ENCODE data around the gene PDE4D.

The PDE4D gene

DNA sequence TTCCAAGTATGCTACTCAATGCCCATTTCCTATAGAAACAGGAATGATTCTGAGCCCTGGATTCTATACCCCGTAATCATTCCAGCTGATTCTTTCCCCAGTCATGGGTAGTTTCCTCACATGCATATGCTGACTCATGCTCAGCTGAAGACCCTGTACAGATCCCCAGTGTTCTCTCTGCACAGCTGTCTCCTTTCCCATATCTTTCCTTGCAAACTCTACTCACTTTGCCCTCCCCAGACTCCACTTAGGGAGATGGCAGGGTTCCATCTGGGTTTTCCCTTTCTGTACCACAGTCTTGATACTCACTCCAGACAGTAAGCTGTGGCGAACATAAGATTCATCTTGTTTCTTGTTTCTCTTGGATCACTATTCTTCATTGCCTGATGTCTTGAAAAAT, 953.1 kb downstream of the PDE4D start:
- in situ Hi-C loops (cut with MboI; ENCODE audit: low sequenced_read_pairs) = no loop called here
- no peak for DNase-seq (ENCODE audit: low spot score in 2 of 2)
- H3K4me3 ChIP-seq = no peak overlapping the region
- no peaks in the 10 kb centered on the region for H3K27me3 ChIP-seq (ENCODE audit: low read depth)
- no peaks in the 10 kb centered on the region for H3K9me3 ChIP-seq
- no peaks in the 10 kb centered on the region for H3K4me1 ChIP-seq
- no peaks in the 10 kb centered on the region for H3K36me3 ChIP-seq (replicated peaks)

DNA sequence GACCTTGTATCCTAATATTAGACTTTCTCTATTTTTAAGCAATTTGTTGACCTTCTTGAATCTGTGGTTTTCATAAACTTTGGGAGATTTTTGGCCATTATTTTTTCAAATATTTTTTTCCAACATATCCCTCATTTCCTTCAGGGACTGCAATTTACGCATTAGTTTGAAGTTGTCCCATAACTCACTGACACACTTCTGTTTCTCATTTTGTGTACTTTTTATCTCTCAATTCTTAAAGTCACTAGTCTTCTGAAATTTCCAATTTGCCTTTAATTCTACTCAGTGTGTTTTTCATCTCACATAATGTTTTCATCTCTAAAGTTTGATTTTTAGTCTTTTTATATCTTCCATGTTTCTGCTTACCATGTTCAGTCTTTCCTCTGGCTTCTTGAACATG, 953.9 kb downstream of the PDE4D start:
- no peak for DNase-seq (ENCODE audit: low spot score in 2 of 2)
- in situ Hi-C loops (cut with MboI; ENCODE audit: low sequenced_read_pairs) = no loop called here
- Histone ChIP-seq H3K36me3 (replicated peaks) (no peaks in the 10 kb centered on the region), H3K9me3 (no peaks in the 10 kb centered on the region), H3K27me3 (ENCODE audit: low read depth) (no peaks in the 10 kb centered on the region), H3K4me3 (no peak overlapping the region), H3K4me1 (peaks cover under 1% of the 10 kb centered on the region)

DNA sequence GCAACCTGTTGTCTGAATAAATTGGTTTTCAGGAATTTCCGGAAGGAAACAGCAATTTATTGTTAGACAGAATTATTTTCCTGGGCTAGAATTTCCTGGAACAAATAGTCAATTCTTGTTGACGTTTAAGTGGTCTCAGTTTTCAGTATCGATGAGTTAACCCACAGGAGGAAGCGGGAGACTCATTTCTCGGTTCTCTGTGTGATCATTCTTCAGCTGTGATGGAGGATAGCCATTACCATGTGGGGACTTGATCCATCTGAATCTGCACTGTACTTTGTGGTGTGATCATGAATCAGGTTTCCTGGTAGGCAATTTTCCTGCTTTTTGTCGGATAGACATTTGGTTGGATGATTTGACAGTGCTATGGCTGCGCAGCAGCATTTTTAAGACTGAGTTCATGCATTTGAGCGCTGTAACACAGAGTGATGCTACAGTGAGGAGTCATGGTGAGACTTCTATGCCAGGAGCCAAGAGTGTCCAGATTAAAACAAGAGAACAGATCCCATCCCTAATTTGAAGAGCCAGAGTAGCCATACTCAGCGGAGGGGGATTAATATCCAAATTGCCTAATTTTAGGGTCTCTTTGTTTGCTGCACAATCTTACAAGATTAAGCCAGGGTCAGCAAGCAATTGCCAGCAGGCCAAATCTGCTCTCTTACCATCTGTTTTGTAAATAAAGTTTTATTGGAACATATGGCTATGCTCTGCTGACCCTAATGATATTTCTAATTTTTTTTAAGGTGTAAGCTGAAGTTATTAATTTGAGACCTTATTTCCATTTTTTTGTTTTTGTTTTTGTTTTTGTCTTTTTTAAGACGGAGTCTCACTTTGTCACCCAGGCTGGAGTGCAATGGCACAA, 954.7 kb downstream of the PDE4D start:
- in situ Hi-C loops (cut with MboI; ENCODE audit: low sequenced_read_pairs) = no loop called here
- no peaks in the 10 kb centered on the region for H3K36me3 ChIP-seq (replicated peaks)
- no peaks in the 10 kb centered on the region for H3K27me3 ChIP-seq (ENCODE audit: low read depth)
- H3K9me3 ChIP-seq = no peaks in the 10 kb centered on the region
- no peak for DNase-seq (ENCODE audit: low spot score in 2 of 2)
- H3K4me1 ChIP-seq = peaks cover 5% of the 10 kb centered on the region
- H3K4me3 ChIP-seq = no peak overlapping the region

DNA sequence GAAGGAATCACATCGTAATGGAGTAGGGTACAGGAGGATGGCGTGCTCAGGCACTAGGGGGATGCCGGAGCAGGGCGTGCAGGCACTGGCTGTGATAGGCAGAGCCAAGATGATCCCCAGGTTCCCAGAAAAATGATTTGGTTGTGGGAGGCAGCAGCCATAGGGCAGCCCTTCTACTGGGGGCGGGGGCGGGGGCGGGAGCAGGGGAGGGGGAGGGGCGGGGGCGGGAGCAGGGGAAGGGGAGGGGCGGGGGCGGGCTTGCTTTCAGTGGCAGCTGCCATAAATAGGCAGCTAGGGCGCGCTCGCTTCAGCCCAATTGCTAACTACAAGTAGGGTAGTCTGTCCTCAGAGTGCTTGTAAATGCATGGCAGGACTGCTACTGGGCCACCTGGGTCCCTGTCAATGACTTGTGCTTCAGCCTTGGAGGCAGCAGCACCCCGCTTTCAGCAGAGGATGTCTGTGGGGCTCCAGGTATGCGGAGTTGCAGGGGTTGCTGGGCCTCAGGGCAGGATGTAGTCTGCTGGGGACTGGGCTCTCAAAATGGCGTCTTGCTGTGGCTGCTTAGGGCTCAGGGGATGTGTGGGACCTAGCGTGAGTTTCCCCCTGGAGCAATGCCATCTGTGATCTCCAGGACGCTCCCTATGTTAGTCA, 956.4 kb downstream of the PDE4D start:
- in situ Hi-C loops (cut with MboI; ENCODE audit: low sequenced_read_pairs) = no loop called here
- Histone ChIP-seq H3K27me3 (ENCODE audit: low read depth) (no peaks in the 10 kb centered on the region), H3K4me1 (peaks cover 5% of the 10 kb centered on the region), H3K9me3 (no peaks in the 10 kb centered on the region), H3K4me3 (no peak overlapping the region), H3K36me3 (replicated peaks) (no peaks in the 10 kb centered on the region)
- DNase-seq (ENCODE audit: low spot score in 2 of 2) = no peak

DNA sequence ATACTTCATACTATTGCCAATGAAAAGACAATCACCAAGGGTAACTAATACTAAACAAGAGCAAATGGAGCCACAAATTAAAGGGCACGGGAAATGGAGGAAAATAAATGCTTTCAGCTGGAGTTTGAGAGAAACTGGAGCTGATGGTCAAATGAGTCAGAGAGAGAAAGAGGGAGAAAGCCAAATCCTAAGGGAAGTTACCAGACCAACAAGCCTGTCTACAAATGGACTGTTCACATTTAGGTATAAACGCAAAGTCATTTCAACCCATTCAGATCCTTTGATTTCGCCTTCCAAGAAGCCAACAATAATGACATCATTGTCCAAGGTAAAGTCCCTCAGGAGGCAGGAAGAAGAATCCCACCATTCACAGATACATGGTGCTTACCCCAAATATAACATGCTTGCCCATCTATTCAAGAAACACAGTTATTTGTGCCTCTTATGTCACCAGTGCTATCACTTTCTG, 958.9 kb downstream of the PDE4D start:
- H3K36me3 ChIP-seq (replicated peaks) = no peaks in the 10 kb centered on the region

DNA sequence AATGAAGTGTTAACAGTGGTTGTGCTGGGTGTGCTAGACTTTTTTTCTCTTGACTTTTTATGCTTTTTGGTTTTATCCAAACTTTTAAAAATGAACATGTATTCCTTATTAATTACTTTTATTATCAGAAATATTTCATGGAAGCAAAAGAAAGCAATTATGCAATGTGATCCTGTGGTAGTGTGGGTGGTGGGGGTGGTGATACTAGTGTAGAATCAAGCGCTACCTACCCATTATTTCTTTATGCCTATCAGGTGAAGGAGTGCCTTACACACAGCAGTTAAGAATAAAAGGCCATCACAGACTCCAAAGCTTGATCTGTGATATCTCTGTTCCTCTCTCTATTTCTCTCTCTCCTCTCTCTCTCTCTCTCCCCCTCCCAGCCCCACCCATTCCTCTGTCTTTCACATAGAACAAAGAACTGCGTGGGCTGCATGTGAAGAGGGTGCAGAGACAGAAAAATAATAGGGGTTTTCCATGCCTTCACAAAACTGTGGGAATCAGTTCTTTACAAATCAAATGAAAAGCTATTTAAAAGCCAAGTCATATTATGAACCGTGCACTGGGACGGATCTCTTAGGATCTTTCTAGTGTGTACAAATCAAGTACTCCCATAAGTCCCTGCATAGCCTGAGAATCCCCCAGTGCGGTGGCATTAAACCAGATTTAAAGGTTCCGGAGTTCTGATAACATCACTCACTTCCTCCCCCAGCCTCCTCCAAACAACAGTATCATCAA, 959.5 kb downstream of the PDE4D start:
- in situ Hi-C loops (cut with MboI; ENCODE audit: low sequenced_read_pairs) = no loop called here
- H3K4me1 ChIP-seq = peaks cover 5% of the 10 kb centered on the region
- DNase-seq (ENCODE audit: low spot score in 2 of 2) = no peak
- H3K27me3 ChIP-seq (ENCODE audit: low read depth) = no peaks in the 10 kb centered on the region
- H3K4me3 ChIP-seq = no peak overlapping the region
- no peaks in the 10 kb centered on the region for H3K9me3 ChIP-seq
- H3K36me3 ChIP-seq (replicated peaks) = no peaks in the 10 kb centered on the region

More for the DNA sequence above, 958.9 kb downstream of the PDE4D start:
- H3K4me1 ChIP-seq = peaks cover 5% of the 10 kb centered on the region
- no peaks in the 10 kb centered on the region for H3K9me3 ChIP-seq
- no peaks in the 10 kb centered on the region for H3K27me3 ChIP-seq (ENCODE audit: low read depth)
- no peak overlapping the region for H3K4me3 ChIP-seq
- no peak for DNase-seq (ENCODE audit: low spot score in 2 of 2)
- in situ Hi-C loops (cut with MboI; ENCODE audit: low sequenced_read_pairs) = no loop called here

DNA sequence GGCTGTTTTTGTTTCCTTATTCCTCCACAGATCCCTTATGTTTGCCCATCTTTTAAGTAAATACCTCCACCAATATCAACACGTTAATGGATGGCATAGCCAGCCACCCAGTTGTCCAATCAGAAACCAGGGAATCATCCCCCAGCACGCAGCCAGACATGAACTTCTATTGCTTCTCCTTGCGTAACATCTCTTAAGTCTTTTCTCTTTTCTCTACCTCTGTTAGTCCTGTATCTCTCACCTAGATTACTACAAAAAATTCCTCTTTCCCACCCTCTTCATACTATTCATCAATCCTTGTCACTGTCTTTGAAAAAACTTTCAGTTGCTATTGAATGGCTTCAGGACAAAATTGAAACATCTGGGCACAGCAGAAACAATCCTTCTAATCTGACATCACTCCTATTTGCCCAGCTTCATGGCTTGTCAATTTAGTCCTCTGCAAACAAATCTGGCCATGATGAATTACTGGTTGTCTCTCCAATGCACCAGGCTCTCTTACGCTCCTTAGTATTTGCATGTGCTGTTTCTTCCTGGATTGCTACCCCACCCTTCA, 961.4 kb downstream of the PDE4D start:
- Histone ChIP-seq H3K36me3 (replicated peaks) (no peaks in the 10 kb centered on the region), H3K4me3 (no peak overlapping the region), H3K9me3 (no peaks in the 10 kb centered on the region), H3K27me3 (ENCODE audit: low read depth) (no peaks in the 10 kb centered on the region), H3K4me1 (peaks cover 5% of the 10 kb centered on the region)
- DNase-seq (ENCODE audit: low spot score in 2 of 2) = no peak
- in situ Hi-C loops (cut with MboI; ENCODE audit: low sequenced_read_pairs) = no loop called here

DNA sequence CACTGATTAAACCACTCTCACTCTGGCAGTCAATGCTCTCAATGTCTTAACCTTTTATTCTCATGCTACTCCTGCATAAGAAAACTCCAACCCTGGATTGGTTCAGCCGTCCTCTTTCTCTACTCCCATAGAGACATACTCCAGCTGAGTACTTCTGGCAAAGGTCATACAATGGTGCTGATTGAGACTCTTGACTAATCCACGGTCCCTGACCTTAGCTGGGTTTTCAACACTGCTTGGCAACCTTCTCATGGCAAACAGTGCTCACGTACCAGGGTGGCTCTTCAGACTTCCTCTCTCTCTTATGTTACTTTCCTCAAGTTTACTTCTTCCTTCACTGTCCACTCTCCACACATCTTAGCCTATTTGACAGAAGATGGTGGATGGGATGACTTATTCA, 963.0 kb downstream of the PDE4D start:
- in situ Hi-C loops (cut with MboI; ENCODE audit: low sequenced_read_pairs) = no loop called here

DNA sequence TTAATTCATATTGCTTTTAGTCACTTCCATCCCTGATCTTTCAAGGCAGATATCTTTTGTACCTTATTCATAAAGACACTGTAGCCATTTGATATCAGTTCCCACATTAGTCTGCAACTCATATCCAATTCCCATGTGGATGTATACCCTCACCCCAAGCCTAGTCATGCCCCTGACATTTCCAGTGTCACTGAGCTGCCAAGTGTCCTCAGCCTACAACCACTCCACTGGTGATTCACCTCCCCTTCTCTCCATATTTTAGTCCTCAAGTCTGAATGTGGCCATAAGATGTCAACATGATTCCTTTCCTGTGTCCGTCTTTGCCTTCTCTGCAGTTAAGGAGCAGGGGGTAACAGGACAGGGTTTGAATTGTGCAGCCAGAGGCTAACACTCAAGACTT, 963.8 kb downstream of the PDE4D start:
- in situ Hi-C loops (cut with MboI; ENCODE audit: low sequenced_read_pairs) = no loop called here
- no peak for DNase-seq (ENCODE audit: low spot score in 2 of 2)
- peaks cover 5% of the 10 kb centered on the region for H3K4me1 ChIP-seq
- no peak overlapping the region for H3K4me3 ChIP-seq
- no peaks in the 10 kb centered on the region for H3K36me3 ChIP-seq (replicated peaks)
- H3K9me3 ChIP-seq = no peaks in the 10 kb centered on the region
- H3K27me3 ChIP-seq (ENCODE audit: low read depth) = peaks cover 3% of the 10 kb centered on the region; the same call in 1 of the 2 replicates

More for the DNA sequence above, 963.0 kb downstream of the PDE4D start:
- Histone ChIP-seq H3K9me3 (no peaks in the 10 kb centered on the region), H3K27me3 (ENCODE audit: low read depth) (peaks cover 3% of the 10 kb centered on the region; the same call in 1 of the 2 replicates), H3K4me1 (peaks cover 5% of the 10 kb centered on the region), H3K36me3 (replicated peaks) (no peaks in the 10 kb centered on the region), H3K4me3 (no peak overlapping the region)
- no peak for DNase-seq (ENCODE audit: low spot score in 2 of 2)

DNA sequence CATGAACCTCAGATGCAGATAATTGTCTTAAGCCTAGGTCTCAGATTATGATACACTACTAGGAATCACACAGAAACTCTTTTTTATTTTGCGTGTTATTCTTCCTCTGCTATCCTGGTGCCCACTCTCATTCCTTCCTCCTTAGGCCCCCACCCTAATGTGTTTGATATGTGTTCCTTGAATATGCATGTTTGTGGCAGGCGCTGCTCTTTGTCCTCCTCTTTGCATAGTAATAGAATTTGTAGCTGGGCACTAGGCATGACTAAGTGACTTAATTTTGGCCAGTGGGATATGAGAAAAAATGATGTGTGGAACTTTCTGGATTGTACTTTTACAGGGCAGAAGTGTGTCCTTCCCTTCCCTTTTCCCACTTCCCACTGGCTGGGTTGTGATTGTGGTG, 965.6 kb downstream of the PDE4D start:
- no peak for DNase-seq (ENCODE audit: low spot score in 2 of 2)
- H3K36me3 ChIP-seq (replicated peaks) = no peaks in the 10 kb centered on the region
- in situ Hi-C loops (cut with MboI; ENCODE audit: low sequenced_read_pairs) = no loop called here
- no peaks in the 10 kb centered on the region for H3K9me3 ChIP-seq
- H3K4me1 ChIP-seq = no peaks in the 10 kb centered on the region
- no peak overlapping the region for H3K4me3 ChIP-seq
- peaks cover 3% of the 10 kb centered on the region; the same call in 1 of the 2 replicates for H3K27me3 ChIP-seq (ENCODE audit: low read depth)

DNA sequence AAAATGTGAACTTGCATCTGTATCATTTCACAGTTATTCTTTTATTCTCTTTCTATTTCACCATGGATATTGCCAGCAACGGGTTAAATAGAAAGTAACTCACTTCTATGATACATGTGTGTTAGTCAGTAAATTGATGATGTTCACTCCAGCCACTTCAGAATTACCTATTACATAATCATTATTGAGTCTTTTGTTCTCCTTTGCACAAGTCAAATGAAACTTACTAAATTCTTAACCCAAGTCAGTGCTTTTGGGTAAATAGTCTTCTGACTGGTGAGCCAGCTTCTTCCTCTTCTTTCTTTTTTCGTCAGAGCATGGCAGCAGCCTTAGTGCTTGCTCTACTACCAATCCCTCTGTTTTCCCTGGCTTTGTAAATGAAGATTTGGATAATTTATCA, 966.3 kb downstream of the PDE4D start:
- Histone ChIP-seq H3K4me3 (no peak overlapping the region), H3K36me3 (replicated peaks) (no peaks in the 10 kb centered on the region), H3K4me1 (no peaks in the 10 kb centered on the region), H3K9me3 (no peaks in the 10 kb centered on the region), H3K27me3 (ENCODE audit: low read depth) (peaks cover 3% of the 10 kb centered on the region; the same call in 1 of the 2 replicates)
- in situ Hi-C loops (cut with MboI; ENCODE audit: low sequenced_read_pairs) = no loop called here
- DNase-seq (ENCODE audit: low spot score in 2 of 2) = no peak

DNA sequence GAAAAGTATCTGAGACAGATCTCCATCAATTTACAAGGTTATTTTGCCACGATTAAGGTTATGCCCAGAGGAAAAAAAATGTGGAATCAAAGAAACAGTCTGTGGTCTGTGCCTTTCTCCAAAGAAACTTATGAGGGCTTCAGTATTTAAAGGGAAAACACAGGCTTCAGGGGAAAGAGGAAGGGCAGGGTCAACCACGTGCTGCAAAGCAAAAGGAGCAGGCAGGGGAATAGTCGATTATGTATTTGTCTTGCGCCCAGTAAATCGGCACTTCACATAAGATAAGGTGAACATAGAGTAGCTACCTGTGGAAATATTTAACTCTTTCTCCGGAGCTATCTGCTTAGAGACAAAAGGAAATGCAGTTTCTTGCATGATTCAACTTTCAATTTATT, 967.0 kb downstream of the PDE4D start:
- Histone ChIP-seq H3K9me3 (no peaks in the 10 kb centered on the region), H3K27me3 (ENCODE audit: low read depth) (peaks cover 3% of the 10 kb centered on the region; the same call in 1 of the 2 replicates), H3K36me3 (replicated peaks) (no peaks in the 10 kb centered on the region), H3K4me3 (no peak overlapping the region), H3K4me1 (no peaks in the 10 kb centered on the region)
- in situ Hi-C loops (cut with MboI; ENCODE audit: low sequenced_read_pairs) = no loop called here
- no peak for DNase-seq (ENCODE audit: low spot score in 2 of 2)

DNA sequence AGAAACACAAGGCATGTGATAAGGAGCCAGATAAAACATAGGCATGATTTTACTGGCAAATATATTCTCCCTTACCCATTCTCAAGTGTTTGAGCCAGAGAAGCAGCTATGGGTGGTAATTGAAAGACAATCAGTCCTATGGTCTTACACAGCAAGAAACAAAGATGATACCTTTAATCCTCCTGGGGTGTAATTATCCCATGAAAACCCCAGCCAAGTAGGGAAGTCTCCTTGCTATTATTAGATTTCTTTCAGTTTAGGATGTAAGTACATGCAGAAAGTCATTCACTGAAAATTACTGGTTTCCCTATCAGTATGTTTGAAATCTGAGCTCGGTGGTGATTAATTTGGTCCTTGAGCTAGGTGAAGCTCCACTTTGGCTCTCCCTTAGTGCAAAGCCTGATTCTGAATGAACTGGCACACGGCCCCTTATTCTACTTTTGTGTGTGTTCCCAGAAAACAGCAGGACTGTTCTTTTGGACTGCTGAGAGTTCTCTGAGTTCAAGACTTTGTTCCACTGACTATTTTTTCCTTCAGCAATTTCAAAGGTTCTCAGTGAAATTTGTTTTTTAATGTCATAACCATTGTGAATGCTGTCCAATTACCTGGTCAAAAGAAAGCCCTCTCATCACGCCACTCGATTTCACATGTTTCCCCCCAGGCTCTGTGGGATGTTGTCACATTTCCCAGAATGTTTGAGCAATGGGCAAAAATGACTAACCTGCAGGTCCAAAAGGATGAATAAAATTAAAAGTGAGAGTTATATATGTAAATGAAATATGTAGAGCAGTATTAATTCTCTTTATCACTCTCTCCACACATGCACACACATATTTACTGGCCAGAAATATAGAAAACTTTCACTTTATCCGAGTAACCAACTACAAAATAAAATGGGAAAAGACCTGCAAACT, 967.6 kb downstream of the PDE4D start:
- in situ Hi-C loops (cut with MboI; ENCODE audit: low sequenced_read_pairs) = no loop called here
- no peak for DNase-seq (ENCODE audit: low spot score in 2 of 2)
- H3K4me3 ChIP-seq = no peak overlapping the region
- H3K4me1 ChIP-seq = no peaks in the 10 kb centered on the region
- no peaks in the 10 kb centered on the region for H3K9me3 ChIP-seq
- peaks cover 3% of the 10 kb centered on the region; the same call in 1 of the 2 replicates for H3K27me3 ChIP-seq (ENCODE audit: low read depth)
- H3K36me3 ChIP-seq (replicated peaks) = no peaks in the 10 kb centered on the region

All from HAP-1 (cell line).